Amygdala (tissue), 56 donors: ENCODE measurements around the gene MYO16.

Source experiments
- DNase-seq, 56 donors: peaks; one replicate each; lab custom pipeline; 2025; lab: John Stamatoyannopoulos, UW

Gene MYO16

GRCh38 chr13:108629181-108629752, at the start of gene MYO16:
MYO16 (plus strand) TSS chr13:108629611; CDS start chr13:108629845, 234 bp downstream.
- DNase-seq = peak in 13 of 56 donors; percentile 1 to 13 (median 6)

DNA sequence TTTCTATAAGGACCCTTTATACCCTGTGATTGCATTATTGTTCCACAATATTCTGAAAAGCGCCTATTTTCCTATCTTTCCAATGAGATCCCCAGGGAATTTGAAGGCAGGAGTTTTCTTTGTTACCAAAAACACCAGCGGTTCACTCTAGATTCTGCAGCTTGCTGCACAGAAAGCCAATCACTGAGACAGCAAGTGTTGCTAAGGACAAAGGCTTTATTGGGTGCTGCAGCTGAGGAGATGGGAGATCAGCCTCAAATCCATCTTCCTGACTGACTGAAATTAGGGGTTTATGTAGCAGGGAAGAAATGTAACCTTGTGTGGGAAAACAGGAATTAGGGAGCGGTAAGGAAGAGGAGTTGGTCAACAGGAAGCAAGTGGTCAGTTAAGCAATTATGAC, 42.6 kb upstream of the MYO16 start:
- DNase-seq = no peak

- DNase-seq = no peak
Observed at GRCh38 chr13:108588516-108588915, 40.9 kb upstream of the MYO16 start.

DNA sequence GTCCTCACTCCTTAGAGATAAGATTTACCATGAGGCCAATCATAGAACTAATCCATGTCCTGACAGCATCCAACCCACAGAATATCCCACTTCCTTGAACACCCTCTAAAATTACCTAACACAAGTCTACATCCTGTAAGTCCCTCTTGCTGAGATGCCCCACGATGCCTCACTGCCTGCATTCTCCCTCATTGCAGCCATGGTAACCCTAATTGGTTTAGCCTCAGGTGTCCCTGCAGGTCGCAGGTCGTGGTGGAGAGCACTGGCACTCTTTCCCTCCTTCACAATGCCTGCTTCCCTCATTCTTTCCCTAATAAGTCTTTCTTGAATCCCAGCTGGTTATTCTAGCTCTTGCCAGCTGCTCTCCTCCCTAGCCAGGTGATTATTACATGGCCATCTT, 35.3 kb upstream of the MYO16 start:
- DNase-seq = no peak

DNA sequence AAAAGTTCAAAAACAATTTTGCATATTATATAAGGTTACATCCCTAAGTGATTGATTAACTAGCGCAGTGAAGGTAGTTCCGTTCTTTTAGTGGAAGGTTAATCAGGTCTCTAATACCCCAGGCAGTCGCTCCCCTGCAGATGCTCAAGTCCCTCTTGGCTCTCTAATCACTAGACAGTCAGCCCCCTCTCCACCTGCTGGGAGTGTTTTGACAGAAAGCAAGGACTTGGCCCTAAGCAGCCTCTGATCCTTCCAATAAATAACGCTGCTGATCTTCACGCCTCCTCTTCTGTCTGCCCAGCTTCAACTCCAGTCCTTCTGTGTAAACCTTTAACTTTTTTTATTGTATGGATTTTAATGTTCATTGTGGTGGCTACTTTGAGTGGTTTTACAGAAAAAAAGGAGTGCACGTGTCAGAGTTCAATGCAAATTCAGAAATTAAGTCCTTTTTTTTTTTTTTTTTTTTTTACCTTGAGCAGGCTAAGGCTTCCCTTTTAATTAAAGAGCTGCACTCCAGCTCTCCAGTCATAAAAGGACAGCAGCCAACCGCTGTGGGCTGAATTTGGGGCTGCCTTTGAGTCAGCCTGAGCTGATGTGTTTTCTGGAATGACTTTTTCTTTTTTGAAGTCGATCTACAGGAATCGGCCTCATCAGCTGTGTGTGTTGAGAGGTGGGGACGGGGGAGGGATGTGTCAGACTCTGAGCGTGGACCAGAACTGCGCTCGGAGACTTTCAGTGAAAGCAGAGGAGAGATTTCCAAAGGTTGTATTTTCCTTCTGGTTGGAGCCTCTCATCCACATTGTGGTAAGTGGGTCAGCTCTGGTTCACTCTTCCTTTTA, 33.8 kb upstream of the MYO16 start:
- DNase-seq = peak in 11 of 56 donors; percentile 2 to 28 (median 5)

- no peak for DNase-seq
Observed at GRCh38 chr13:108597943-108598342, 31.5 kb upstream of the MYO16 start.

DNA sequence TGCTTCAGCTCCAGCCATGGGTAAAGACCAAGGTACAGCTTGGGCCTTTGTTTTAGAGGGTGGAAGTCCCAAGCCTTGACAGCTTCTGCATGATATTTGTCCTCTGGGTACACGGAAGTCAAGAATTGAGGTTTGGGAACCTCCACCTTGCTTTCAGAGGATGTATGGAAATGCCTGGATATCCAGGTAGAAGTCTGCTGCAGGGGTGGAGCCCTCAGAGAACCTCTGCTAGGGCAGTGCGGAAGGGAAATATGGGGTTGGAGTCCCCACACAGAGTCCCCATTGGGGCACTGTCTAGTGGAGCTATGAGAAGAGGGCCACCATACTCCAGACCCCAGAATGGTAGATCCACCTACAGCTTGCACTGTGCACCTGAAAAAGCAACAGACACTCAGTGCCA, 23.0 kb upstream of the MYO16 start:
- no peak for DNase-seq

DNA sequence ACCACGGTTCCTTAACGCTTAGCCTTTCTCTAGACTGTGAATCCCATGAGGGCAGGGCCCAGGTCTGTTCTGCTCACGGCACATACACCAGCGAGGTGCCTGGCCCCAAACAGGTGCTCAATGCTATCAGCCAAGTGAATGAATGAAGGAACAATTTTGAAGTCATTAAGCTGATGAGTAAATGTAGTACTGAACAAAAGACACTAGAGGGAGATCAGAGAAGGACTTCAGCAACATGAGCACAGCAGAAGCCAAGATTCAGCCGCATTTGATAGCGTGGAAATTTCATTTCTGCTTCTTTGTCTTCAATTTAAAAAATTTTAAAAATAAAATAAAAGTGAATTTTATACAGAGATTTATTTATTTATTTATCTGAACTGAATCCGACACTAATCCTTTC, 20.1 kb upstream of the MYO16 start:
- no peak for DNase-seq

DNA sequence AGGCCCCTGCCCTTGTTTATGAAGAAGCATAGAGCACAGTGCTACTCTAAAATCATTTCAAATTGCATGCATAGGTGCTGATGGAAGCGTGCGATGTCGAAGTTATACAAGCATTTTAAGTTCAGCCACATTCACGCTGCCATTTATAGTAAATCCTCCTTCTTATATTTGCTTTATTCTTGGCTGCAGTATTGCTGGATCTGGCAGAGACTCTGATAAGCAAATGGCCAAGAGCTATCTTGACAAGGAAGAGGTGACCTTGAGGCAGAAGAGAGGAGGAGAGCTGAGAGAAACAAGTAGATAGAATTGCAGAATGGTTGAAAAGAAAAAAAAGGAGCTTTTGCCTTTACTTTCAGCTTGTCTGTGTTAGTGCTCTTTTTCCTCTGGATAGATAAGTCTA, 18.9 kb upstream of the MYO16 start:
- DNase-seq = no peak

GRCh38 chr13:108615241-108615640, 14.2 kb upstream of the MYO16 start:
- DNase-seq = no peak

GRCh38 chr13:108618233-108618632, 11.2 kb upstream of the MYO16 start:
- no peak for DNase-seq

DNA sequence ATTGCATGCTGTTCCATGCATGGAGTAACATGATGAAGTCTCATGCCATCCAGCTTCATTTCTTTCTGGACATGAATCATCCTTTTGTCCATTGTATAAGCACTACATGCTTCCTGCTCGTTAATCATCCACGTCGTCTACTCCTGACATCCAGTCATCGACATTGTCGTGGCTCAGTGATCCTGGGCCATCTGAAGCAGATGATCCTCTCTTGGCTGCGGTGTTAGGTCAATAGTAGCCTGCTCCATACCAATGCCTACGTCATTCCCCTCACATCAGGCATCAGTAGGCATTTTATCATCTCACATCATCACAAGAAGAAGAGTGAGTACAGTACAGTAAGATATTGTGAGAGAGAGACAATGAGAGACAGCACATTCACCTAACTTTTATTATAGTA, 7.9 kb upstream of the MYO16 start:
- DNase-seq = no peak

DNA sequence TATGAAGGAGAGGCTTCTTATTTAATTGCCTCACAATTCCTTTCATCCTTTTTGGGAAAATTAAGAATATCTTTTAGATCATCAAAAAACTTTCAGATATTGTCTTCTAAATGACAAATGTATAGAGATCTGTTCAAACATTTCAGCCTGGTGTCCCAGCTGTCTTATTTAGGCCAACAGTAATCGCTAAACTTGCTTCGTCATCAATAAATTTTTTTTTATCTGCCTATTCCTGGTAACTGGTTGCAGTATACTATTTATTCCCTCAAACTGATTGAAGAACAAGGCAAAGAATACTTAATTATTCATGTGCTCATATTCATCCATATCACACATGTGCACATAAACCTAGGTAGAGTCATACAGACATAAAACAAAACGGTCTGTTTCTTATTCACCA, 5.3 kb upstream of the MYO16 start:
- no peak for DNase-seq

- no peak for DNase-seq
Observed at GRCh38 chr13:108624979-108625378, 4.4 kb upstream of the MYO16 start.

DNA sequence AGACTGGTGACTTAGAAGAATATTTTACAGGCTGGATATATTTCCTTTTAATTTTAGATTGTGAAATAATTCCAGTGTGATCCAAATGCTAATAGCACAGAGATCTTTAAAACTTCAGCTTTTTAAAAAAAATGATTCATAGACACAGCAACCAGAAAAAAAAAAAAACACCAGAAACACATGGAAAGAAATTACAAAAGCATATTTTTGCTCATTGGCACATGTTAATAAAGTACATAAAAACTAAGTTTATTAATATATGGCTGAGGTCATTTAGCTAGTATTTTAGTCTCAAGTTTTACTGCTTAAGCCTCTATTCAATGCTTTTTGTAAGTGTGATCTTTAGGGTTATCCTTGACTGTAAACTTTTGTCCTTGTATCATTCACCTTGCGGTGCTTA, 577 bp downstream of the MYO16 start:
- DNase-seq = no peak

GRCh38 chr13:108632649-108633167, 3.3 kb downstream of the MYO16 start:
- DNase-seq = no peak

DNA sequence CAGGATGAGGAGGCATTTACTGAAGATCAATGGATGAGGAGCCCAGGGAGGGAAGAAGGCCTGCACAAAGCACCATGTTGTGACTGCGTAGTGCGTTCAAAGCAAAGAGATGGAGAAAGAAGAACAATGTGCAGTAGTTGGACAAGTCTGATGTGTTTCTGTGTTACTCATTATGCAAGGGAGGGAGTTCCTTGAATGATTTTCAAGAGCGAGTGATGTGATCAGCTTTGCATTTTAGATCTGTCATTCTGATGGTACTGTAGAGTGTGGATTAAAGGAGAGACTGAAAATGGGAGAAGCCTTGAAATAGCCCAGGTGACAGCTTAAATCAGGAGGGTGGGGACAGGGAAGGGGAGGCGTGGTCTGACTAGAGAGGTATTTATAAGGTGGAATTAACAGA, 9.5 kb downstream of the MYO16 start:
- no peak for DNase-seq

DNA sequence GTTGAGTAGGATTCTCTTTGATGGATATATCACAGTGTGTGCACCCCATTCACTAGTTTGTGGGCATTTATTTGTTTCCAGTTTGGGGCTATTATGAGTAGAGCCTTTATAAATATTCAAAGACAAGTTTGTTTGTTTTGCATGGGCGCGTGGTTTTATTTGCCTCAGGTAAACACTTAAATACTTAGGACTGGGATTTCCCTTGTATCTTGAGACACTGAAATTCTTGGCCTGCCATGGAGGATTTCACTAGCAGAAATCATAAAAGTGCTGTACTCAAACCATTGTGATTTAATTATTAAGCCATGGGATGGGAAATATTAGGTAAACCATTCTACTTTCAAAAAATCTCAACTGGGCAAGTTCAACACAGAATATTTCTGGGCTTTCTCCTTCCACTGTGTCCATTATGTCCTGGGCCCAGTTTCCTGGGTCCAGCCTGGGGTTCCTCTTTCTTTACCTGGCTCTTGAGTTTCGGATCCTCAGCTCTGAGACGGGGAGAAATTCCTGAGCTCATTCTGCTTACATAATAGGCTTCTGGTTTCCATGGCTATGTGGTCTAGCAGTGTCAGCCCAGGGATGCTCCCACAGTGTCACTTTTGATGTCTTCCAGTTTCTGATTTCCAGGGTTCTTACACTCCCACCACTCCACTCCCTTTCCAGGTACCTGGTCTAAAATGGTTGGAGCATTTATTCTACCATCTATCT, 14.4 kb downstream of the MYO16 start:
- no peak for DNase-seq

DNA sequence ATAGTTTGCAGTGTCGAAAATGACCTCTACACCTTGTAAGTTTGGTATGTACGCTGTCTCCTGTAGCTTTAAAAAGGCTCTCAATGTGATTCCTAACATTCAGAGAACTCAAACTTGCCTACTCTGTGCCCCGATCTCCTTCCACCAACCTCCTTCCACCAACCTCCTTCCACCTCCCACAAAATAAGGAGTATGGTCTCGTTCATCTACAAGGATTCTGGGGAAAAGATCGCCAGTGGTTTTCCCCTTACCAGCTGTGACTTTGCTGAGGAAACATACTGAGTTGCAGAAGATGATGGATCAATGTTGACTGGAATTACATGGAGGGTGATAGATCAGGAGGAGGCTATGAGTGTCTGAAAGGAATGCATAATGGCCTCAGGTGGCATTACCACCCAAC, 16.0 kb downstream of the MYO16 start:
- no peak for DNase-seq

DNA sequence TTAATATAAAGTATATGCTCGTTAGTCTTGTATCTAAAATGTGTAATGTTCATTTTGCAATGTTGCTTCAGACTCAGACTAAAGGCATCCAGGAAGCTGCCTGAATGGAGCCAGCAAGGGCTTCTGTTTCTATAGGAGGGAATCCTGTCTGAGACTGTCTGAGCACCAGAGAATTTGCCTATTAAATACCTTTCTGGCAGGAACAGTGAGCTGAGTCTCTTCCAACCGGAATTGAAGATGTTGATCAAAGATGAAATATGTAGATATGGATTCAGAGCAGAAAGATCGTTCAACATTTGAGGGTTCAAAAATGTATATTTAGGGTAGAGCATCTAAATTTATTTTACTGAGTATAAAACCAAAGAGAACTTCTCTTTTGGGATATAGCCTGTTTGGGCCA, 20.9 kb downstream of the MYO16 start:
- DNase-seq = no peak

DNA sequence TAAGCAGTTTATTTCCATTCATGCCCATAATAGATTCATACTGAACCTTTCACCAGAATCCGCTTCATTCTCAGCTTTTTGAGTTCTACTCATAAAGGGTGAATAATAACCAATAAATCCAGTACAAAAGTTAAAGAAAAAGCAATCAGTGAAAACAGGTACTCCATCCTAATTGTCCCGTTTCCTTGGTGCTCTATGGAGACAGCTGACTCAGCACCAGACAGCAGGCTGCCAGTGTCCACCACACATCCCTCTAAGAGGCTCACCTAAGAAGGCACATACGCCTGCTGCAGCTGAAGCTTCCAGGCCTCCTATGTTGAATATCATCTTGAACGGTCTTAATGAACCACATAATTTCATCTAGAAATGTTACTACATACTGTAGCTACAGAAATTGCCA, 27.3 kb downstream of the MYO16 start:
- no peak for DNase-seq
